HCT116 (cell line): ENCODE measurements around the gene HARS1. TPM values are rescaled to one million over a fixed set of nuclear protein-coding genes. Genes with fewer than 3 reads are reported as not detected.

ENCODE experiments used
- ATAC-seq: fragments of 200-7000 bp; cut with Tn5 transposase; 2 replicates; pipeline ENCODE4 v1.9.1; 2020; ENCODE audit warnings: mild to moderate bottlenecking, moderate library complexity
- BruUV-seq: library from RNA; stranded (reverse); fragments of 400-500 nt; replicated peaks from 2 replicates; lab custom pipeline; 2021; lab: Mats Ljungman, UMichigan
- CTCF ChIA-PET: fragments of 300-600 bp; sonication (Branson Sonifier 250); formaldehyde crosslinking; loops from one replicate; lab custom pipeline; 2021; ENCODE audit warnings: antibody characterized with exemption; lab: Charles Lee
- POLR2A ChIA-PET: fragments of 300-600, 350-600 bp; sonication (Branson Sonifier 250); formaldehyde crosslinking; loops from one replicate; lab custom pipeline; 2021; ENCODE audit warnings: antibody characterized with exemption; lab: Charles Lee
- RAD21 ChIA-PET, 2 experiments: fragments of 300-600 bp; sonication (Branson Sonifier 250); formaldehyde crosslinking; loops; one replicate each; lab custom pipeline; 2023; ENCODE audit warnings: low total read pairs in 2 of 2; ENCODE audit not compliant: uncharacterized antibody in 2 of 2, unreplicated experiment in 2 of 2, low non-redundant PET in 1 of 2; lab: Charles Lee
- DNase-seq: peaks from one replicate; pipeline ENCODE4 v3.0.0-alpha.2; 2010; ENCODE audit warnings: low read depth, low spot score
- H2AFZ ChIP-seq: fragments of 200-600 bp; shearing (Covaris generic), sonication (generic); 2 replicates; pipeline ENCODE4 v1.6.1; 2017; ENCODE audit warnings: low read depth, mixed run types, mixed read lengths, antibody characterized with exemption, low read length; ENCODE audit not compliant: poor library complexity, severe bottlenecking
- H3K27ac ChIP-seq: 2 replicates; pipeline ENCODE4 v1.5.1; 2012; ENCODE audit warnings: low read depth, low read length
- H3K27me3 ChIP-seq: fragments of 200-600 bp; sonication (generic); 2 replicates; pipeline ENCODE4 v1.6.1; 2016; ENCODE audit warnings: mixed run types, low read length, mixed read lengths; ENCODE audit not compliant: insufficient read depth
- H3K36me3 ChIP-seq, 2 experiments: fragments of 200-500 bp in 1 of 2; fragments of 200-600 bp in 1 of 2; sonication (Bioruptor generic) in 1 of 2; sonication (generic) in 1 of 2; 2 replicates each; pipeline versions ENCODE4 v1.5.1 to v1.6.1; 2014 to 2016; ENCODE audit warnings: low read length in 2 of 2, inconsistent platforms in 1 of 2, mixed read lengths in 1 of 2, mixed run types in 1 of 2; ENCODE audit not compliant: insufficient read depth in 2 of 2, control insufficient read depth in 1 of 2
- H3K4me1 ChIP-seq, 2 experiments: fragments of 200-600 bp in 1 of 2; sonication (generic) in 1 of 2; 2 replicates each; pipeline versions ENCODE4 v1.5.1 to v1.6.1; 2012 to 2017; ENCODE audit warnings: low read length in 2 of 2, inconsistent platforms in 1 of 2, mild to moderate bottlenecking in 1 of 2, mixed read lengths in 1 of 2, mixed run types in 1 of 2, moderate library complexity in 1 of 2; ENCODE audit not compliant: insufficient read depth in 2 of 2, control insufficient read depth in 1 of 2
- H3K4me2 ChIP-seq: fragments of 200-600 bp; sonication (generic); 2 replicates; pipeline ENCODE4 v1.6.1; 2017; ENCODE audit warnings: mixed run types, low read length, mixed read lengths
- H3K4me3 ChIP-seq, 2 experiments: fragments of 200-600 bp in 1 of 2; sonication (generic) in 1 of 2; replicated peaks in 1 of 2; 2 replicates each; pipeline ENCODE4 v1.5.1; 2011 to 2016; ENCODE audit warnings: low read length in 2 of 2, control low read depth in 1 of 2, low read depth in 1 of 2, mild to moderate bottlenecking in 1 of 2, mixed read lengths in 1 of 2, mixed run types in 1 of 2
- H3K79me2 ChIP-seq: fragments of 200-600 bp; sonication (generic); 2 replicates; pipeline ENCODE4 v1.6.1; 2017; ENCODE audit warnings: mild to moderate bottlenecking, mixed run types, low read length, moderate library complexity, mixed read lengths; ENCODE audit not compliant: insufficient read depth
- H3K9ac ChIP-seq: fragments of 200-600 bp; sonication (generic); 2 replicates; pipeline ENCODE4 v1.6.1; 2016; ENCODE audit warnings: low read length, mixed read lengths
- H3K9me2 ChIP-seq: fragments of 200-600 bp; sonication (generic), shearing (Covaris generic); 2 replicates; pipeline ENCODE4 v1.6.1; 2017; ENCODE audit warnings: mixed run types, mild to moderate bottlenecking, moderate library complexity; ENCODE audit not compliant: insufficient read depth
- H3K9me3 ChIP-seq, 2 experiments: fragments of 200-500 bp in 1 of 2; fragments of 200-600 bp in 1 of 2; sonication (Bioruptor generic) in 1 of 2; sonication (generic) in 1 of 2; 2 replicates each; pipeline ENCODE4 v1.6.1; 2014 to 2017; ENCODE audit warnings: low read length in 2 of 2, mixed read lengths in 2 of 2, inconsistent platforms in 1 of 2, low read depth in 1 of 2, mild to moderate bottlenecking in 1 of 2, mixed run types in 1 of 2, moderate library complexity in 1 of 2; ENCODE audit not compliant: control insufficient read depth in 1 of 2, insufficient read depth in 1 of 2
- H4K20me1 ChIP-seq: fragments of 200-600 bp; sonication (generic), shearing (Covaris generic); 2 replicates; pipeline ENCODE4 v1.6.1; 2017; ENCODE audit warnings: mixed run types, mild to moderate bottlenecking, moderate library complexity; ENCODE audit not compliant: insufficient read depth
- CBX3 ChIP-seq: IDR thresholded peaks from 2 replicates; pipeline ENCODE4 v1.6.1; 2012; ENCODE audit warnings: low read depth
- CEBPB ChIP-seq: IDR thresholded peaks from 2 replicates; pipeline ENCODE4 v1.6.1; 2012; ENCODE audit warnings: low read depth
- EGR1 ChIP-seq: IDR thresholded peaks from 2 replicates; pipeline ENCODE4 v1.6.1; 2012; ENCODE audit warnings: low read depth
- ELF1 ChIP-seq: IDR thresholded peaks from 2 replicates; pipeline ENCODE4 v1.6.1; 2012; ENCODE audit warnings: low read depth, borderline replicate concordance
- EZH2 ChIP-seq: fragments of 200-600 bp; sonication (generic); IDR thresholded peaks from 2 replicates; pipeline ENCODE4 v1.6.1; 2017; ENCODE audit warnings: antibody characterized with exemption, mixed run types
- FOSL1 ChIP-seq: IDR thresholded peaks from 2 replicates; pipeline ENCODE4 v1.6.1; 2012; ENCODE audit warnings: low read depth
- JUND ChIP-seq: IDR thresholded peaks from 2 replicates; pipeline ENCODE4 v1.6.1; 2012
- POLR2A ChIP-seq: IDR thresholded peaks from 2 replicates; pipeline ENCODE4 v1.7.0; 2011; ENCODE audit warnings: borderline replicate concordance; ENCODE audit not compliant: insufficient read depth, insufficient read length; ENCODE audit errors: extremely low read depth
- POLR2AphosphoS5 ChIP-seq: IDR thresholded peaks from 2 replicates; pipeline ENCODE4 v1.6.1; 2011; ENCODE audit warnings: mild to moderate bottlenecking, low read depth, low read length, moderate library complexity
- RAD21 ChIP-seq: IDR thresholded peaks from 2 replicates; pipeline ENCODE4 v1.6.1; 2012; ENCODE audit warnings: low read depth, mild to moderate bottlenecking
- SIN3A ChIP-seq: IDR thresholded peaks from 2 replicates; pipeline ENCODE4 v1.6.1; 2012; ENCODE audit warnings: low read depth
- TCF7L2 ChIP-seq: IDR thresholded peaks from 2 replicates; pipeline ENCODE4 v1.7.0; 2011; ENCODE audit warnings: borderline replicate concordance, inconsistent platforms; ENCODE audit not compliant: insufficient read depth, insufficient read length; ENCODE audit errors: extremely low read depth
- YY1 ChIP-seq: IDR thresholded peaks from 2 replicates; pipeline ENCODE4 v1.6.1; 2011; ENCODE audit warnings: low read length, low read depth, moderate library complexity, mild to moderate bottlenecking; ENCODE audit not compliant: insufficient replicate concordance; ENCODE audit errors: extremely low read depth
- ZFX ChIP-seq: fragments of 450-650 bp; IDR thresholded peaks from 2 replicates; pipeline ENCODE4 v1.6.1; 2017
- ZNF274 ChIP-seq: fragments of 200-500 bp; sonication (Bioruptor generic); IDR thresholded peaks from 2 replicates; pipeline ENCODE4 v1.6.1; 2014; ENCODE audit warnings: mild to moderate bottlenecking, low read depth, low read length, inconsistent platforms
- intact Hi-C: fragments of 100-400 bp; cut with micrococcal nuclease; formaldehyde crosslinking; loops from 2 replicates; pipeline ENCODE4 v1.10.0; 2022
- total RNA-seq: library from RNA; stranded (reverse); gene quantifications from one replicate; pipeline ENCODE4 v1.2.1, GENCODE V29; 2021; ENCODE audit not compliant: unreplicated experiment
- TF ChIP-seq, protein P1 (sequence below): IDR thresholded peaks from 2 replicates; pipeline ENCODE4 v1.6.1; 2012
- TF ChIP-seq, protein P2 (sequence below): IDR thresholded peaks from 2 replicates; pipeline ENCODE4 v1.6.1; 2012; ENCODE audit warnings: low read depth
- TF ChIP-seq, protein P3 (sequence below), 3 experiments: fragments of 200-600 bp in 1 of 3; sonication (generic) in 1 of 3; IDR thresholded peaks in 2 of 3; conservative IDR thresholded peaks in 1 of 3; 2 replicates each; pipeline ENCODE4 v1.5.1; 2012 to 2017; ENCODE audit warnings: low read depth in 2 of 3, low read length in 2 of 3, antibody characterized with exemption in 1 of 3, borderline replicate concordance in 1 of 3, control low read depth in 1 of 3, mild to moderate bottlenecking in 1 of 3, mixed read lengths in 1 of 3, mixed run types in 1 of 3, moderate library complexity in 1 of 3; ENCODE audit not compliant: insufficient read depth in 1 of 3
- TF ChIP-seq, protein P4 (sequence below): IDR thresholded peaks from 2 replicates; pipeline ENCODE4 v1.6.1; 2012
- TF ChIP-seq, protein P5 (sequence below): IDR thresholded peaks from 2 replicates; pipeline ENCODE4 v1.6.1; 2011; ENCODE audit warnings: mild to moderate bottlenecking, low read length, moderate library complexity; ENCODE audit not compliant: insufficient replicate concordance; ENCODE audit errors: extremely low read depth

Gene HARS1
- total RNA-seq, 1 experiment from 2014 or later, result 91.1 TPM

DNA sequence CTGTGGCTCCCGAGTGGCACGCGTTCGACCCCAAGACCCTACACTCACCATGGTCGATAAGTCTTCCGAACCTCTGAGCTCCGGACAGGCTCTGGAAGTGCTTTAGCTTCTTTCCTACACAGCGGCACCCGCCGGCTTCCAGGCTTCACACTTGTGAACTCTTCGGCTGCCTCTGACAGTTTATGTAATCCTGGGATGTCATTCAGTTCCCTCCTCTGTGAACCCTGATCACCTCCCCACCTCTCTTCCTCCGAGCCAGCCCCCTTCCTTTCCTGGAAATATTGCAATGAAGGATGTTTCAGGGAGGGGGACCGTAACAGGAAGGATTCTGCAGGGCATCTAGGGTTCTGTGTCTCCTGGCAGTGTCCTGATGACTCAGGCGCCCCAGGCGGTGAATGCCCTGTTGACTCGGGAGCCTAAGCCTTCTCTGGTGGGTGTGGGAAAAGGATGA lies 58.1 kb downstream of the HARS1 start, which contains the start of gene CD14:
Gene CD14, minus strand, starts transcription at position 155 of the 451 bp plus-strand sequence. Its CDS starts 104 bp downstream, at position 51.
- H3K27ac ChIP-seq, result no peak within 1 kb of the TSS
- intact Hi-C loops, result no loop called here
- POLR2A ChIA-PET, result no interaction called here

More for the DNA sequence above, 58.1 kb downstream of the HARS1 start, which contains the start of gene CD14:
- ChIA-PET CTCF (no interaction called here), RAD21 (no interaction called here)
- DNase-seq (no peak), ATAC-seq (no peak)
- H3K79me2 ChIP-seq, result no peaks in the 10 kb centered on the region
- TF ChIP-seq ZFX, result no peak
- TF ChIP-seq CBX3, result no peak
- TF ChIP-seq, protein P1, sequence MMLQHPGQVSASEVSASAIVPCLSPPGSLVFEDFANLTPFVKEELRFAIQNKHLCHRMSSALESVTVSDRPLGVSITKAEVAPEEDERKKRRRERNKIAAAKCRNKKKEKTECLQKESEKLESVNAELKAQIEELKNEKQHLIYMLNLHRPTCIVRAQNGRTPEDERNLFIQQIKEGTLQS, result no peak
- TF ChIP-seq ZNF274, result no peak
- no peak for TF ChIP-seq EZH2
- TF ChIP-seq, protein P2, sequence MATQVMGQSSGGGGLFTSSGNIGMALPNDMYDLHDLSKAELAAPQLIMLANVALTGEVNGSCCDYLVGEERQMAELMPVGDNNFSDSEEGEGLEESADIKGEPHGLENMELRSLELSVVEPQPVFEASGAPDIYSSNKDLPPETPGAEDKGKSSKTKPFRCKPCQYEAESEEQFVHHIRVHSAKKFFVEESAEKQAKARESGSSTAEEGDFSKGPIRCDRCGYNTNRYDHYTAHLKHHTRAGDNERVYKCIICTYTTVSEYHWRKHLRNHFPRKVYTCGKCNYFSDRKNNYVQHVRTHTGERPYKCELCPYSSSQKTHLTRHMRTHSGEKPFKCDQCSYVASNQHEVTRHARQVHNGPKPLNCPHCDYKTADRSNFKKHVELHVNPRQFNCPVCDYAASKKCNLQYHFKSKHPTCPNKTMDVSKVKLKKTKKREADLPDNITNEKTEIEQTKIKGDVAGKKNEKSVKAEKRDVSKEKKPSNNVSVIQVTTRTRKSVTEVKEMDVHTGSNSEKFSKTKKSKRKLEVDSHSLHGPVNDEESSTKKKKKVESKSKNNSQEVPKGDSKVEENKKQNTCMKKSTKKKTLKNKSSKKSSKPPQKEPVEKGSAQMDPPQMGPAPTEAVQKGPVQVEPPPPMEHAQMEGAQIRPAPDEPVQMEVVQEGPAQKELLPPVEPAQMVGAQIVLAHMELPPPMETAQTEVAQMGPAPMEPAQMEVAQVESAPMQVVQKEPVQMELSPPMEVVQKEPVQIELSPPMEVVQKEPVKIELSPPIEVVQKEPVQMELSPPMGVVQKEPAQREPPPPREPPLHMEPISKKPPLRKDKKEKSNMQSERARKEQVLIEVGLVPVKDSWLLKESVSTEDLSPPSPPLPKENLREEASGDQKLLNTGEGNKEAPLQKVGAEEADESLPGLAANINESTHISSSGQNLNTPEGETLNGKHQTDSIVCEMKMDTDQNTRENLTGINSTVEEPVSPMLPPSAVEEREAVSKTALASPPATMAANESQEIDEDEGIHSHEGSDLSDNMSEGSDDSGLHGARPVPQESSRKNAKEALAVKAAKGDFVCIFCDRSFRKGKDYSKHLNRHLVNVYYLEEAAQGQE, result no peak
- TF ChIP-seq EGR1, result no peak
- TF ChIP-seq, protein P3, sequence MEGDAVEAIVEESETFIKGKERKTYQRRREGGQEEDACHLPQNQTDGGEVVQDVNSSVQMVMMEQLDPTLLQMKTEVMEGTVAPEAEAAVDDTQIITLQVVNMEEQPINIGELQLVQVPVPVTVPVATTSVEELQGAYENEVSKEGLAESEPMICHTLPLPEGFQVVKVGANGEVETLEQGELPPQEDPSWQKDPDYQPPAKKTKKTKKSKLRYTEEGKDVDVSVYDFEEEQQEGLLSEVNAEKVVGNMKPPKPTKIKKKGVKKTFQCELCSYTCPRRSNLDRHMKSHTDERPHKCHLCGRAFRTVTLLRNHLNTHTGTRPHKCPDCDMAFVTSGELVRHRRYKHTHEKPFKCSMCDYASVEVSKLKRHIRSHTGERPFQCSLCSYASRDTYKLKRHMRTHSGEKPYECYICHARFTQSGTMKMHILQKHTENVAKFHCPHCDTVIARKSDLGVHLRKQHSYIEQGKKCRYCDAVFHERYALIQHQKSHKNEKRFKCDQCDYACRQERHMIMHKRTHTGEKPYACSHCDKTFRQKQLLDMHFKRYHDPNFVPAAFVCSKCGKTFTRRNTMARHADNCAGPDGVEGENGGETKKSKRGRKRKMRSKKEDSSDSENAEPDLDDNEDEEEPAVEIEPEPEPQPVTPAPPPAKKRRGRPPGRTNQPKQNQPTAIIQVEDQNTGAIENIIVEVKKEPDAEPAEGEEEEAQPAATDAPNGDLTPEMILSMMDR (IDR thresholded peaks at IDR 0.05 in 2 of 3, conservative IDR thresholded peaks at IDR 0.05 in 1 of 3; ENCODE audit: borderline replicate concordance in 1 of 3, insufficient read depth in 1 of 3, low read depth in 2 of 3, low read length in 2 of 3), result no peak
- TF ChIP-seq POLR2AphosphoS5, result no peak
- TF ChIP-seq ELF1, result no peak
- TF ChIP-seq TCF7L2, result no peak
- TF ChIP-seq RAD21, result no peak
- TF ChIP-seq, protein P4, sequence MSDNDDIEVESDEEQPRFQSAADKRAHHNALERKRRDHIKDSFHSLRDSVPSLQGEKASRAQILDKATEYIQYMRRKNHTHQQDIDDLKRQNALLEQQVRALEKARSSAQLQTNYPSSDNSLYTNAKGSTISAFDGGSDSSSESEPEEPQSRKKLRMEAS, result no peak
- no peak for TF ChIP-seq YY1
- TF ChIP-seq CEBPB, result no peak
- TF ChIP-seq, protein P5, sequence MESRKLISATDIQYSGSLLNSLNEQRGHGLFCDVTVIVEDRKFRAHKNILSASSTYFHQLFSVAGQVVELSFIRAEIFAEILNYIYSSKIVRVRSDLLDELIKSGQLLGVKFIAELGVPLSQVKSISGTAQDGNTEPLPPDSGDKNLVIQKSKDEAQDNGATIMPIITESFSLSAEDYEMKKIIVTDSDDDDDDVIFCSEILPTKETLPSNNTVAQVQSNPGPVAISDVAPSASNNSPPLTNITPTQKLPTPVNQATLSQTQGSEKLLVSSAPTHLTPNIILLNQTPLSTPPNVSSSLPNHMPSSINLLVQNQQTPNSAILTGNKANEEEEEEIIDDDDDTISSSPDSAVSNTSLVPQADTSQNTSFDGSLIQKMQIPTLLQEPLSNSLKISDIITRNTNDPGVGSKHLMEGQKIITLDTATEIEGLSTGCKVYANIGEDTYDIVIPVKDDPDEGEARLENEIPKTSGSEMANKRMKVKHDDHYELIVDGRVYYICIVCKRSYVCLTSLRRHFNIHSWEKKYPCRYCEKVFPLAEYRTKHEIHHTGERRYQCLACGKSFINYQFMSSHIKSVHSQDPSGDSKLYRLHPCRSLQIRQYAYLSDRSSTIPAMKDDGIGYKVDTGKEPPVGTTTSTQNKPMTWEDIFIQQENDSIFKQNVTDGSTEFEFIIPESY, result no peak
- no peak for TF ChIP-seq SIN3A
- TF ChIP-seq POLR2A, result no peak
- no peak for TF ChIP-seq FOSL1
- TF ChIP-seq JUND, result no peak
- no peak within 1 kb of the TSS for H3K9ac ChIP-seq
- H2AFZ ChIP-seq, result no peak within 1 kb of the TSS
- H4K20me1 ChIP-seq, result no peaks in the 10 kb centered on the region
- H3K27me3 ChIP-seq, result no peaks in the 10 kb centered on the region
- H3K4me2 ChIP-seq, result no peak within 1 kb of the TSS
- no peaks in the 10 kb centered on the region for H3K36me3 ChIP-seq
- peaks cover 0 to 10% of the 10 kb centered on the region in 2 experiments; a peak in 2 of 4 replicates for H3K4me1 ChIP-seq
- no peaks in the 10 kb centered on the region for H3K9me3 ChIP-seq
- no TSS peak for BruUV-seq
- no peaks in the 10 kb centered on the region for H3K9me2 ChIP-seq
- H3K4me3 ChIP-seq, result no peak within 1 kb of the TSS
